ENCODE data around the gene PRR9. TPM values are rescaled to one million over a fixed set of nuclear protein-coding genes. Genes with fewer than 3 reads are reported as not detected.
"Not testable (repeated sequence)": the region's sequence is repeated elsewhere in the genome, so short reads cannot be mapped to it uniquely, and the experiment has no call there.

PRR9 gene
- total and polyA plus RNA-seq, 10 donors, result not detected

GRCh38 chr1:153220606-153221303 lies 3.4 kb downstream of the PRR9 start:
- DNase-seq, result no peak
- Histone ChIP-seq H3K36me3 (no peaks in the 10 kb centered on the region), H3K4me3 (no peak overlapping the region), H3K4me1 (no peaks in the 10 kb centered on the region), H3K27me3 (replicated peaks in 1 of 7) (peaks cover 0 to 44% (median 4%) of the 10 kb centered on the region in 7 donors), H3K27ac (no peak overlapping the region), H3K9me3 (no peaks in the 10 kb centered on the region)
- 36 to 52% (median 42%) methylated on average over 6 of the region's 6 CpGs for WGBS, 5 donors
- intact Hi-C loops (cut with DNase I; ENCODE audit: low total_unique reads), result no loop called here
- TF ChIP-seq CTCF (IDR thresholded peaks at IDR 0.05 in 8 of 11, conservative IDR thresholded peaks at IDR 0.05 in 3 of 11) (no peak), POLR2AphosphoS5 (IDR thresholded peaks at IDR 0.05) (no peak), POLR2A (IDR thresholded peaks at IDR 0.05) (no peak)

- H3K27me3 ChIP-seq (replicated peaks in 1 of 7), result peaks cover 0 to 44% (median 6%) of the 10 kb centered on the region in 7 donors
- H3K4me1 ChIP-seq; intact Hi-C loops (cut with DNase I; ENCODE audit: low total_unique reads); H3K9me3 ChIP-seq; H3K4me3 ChIP-seq; DNase-seq; H3K36me3 ChIP-seq; H3K27ac ChIP-seq: not testable (repeated sequence)
- WGBS, 5 donors, result 47 to 59% (median 53%) methylated on average over 16 of the region's 16 CpGs
- TF ChIP-seq CTCF (IDR thresholded peaks at IDR 0.05 in 8 of 11, conservative IDR thresholded peaks at IDR 0.05 in 3 of 11), result peak in 10 of 11 experiments; percentile 42 to 80 (median 70)
Measured at GRCh38 chr1:153223040-153223891, 5.9 kb downstream of the PRR9 start.

- peaks cover 0 to 32% (median 4%) of the 10 kb centered on the region in 7 donors for H3K27me3 ChIP-seq (replicated peaks in 1 of 7)
- H3K36me3 ChIP-seq, result no peaks in the 10 kb centered on the region
- no peak overlapping the region for H3K27ac ChIP-seq
- 74 to 87% (median 75%) methylated on average over 2 of the region's 2 CpGs for WGBS, 5 donors
- H3K4me1 ChIP-seq, result peaks cover 0 to 22% (median 0%) of the 10 kb centered on the region in 6 donors
- intact Hi-C loops (cut with DNase I; ENCODE audit: low total_unique reads), result loop anchor here (5.0 kb wide), 1 partner anchor 351 kb away; the partner anchor contains the start of gene SMCP
- no peak for DNase-seq
- no peak overlapping the region for H3K4me3 ChIP-seq
- no peaks in the 10 kb centered on the region for H3K9me3 ChIP-seq
- TF ChIP-seq POLR2A (IDR thresholded peaks at IDR 0.05), result no peak
- no peak for TF ChIP-seq POLR2AphosphoS5 (IDR thresholded peaks at IDR 0.05)
- TF ChIP-seq CTCF (IDR thresholded peaks at IDR 0.05 in 8 of 11, conservative IDR thresholded peaks at IDR 0.05 in 3 of 11), result no peak
Measured at GRCh38 chr1:153227810-153228209, 10.4 kb downstream of the PRR9 start.

GRCh38 chr1:153228491-153228890 lies 11.1 kb downstream of the PRR9 start:
- no peak for TF ChIP-seq POLR2A (IDR thresholded peaks at IDR 0.05)
- TF ChIP-seq POLR2AphosphoS5 (IDR thresholded peaks at IDR 0.05), result no peak
- TF ChIP-seq CTCF (IDR thresholded peaks at IDR 0.05 in 8 of 11, conservative IDR thresholded peaks at IDR 0.05 in 3 of 11), result no peak
- intact Hi-C loops (cut with DNase I; ENCODE audit: low total_unique reads), result loop anchor here (5.0 kb wide), 1 partner anchor 351 kb away; the partner anchor contains the start of gene SMCP
- Histone ChIP-seq H3K27ac (no peak overlapping the region), H3K9me3 (no peaks in the 10 kb centered on the region), H3K4me1 (peaks cover 0 to 28% (median 0%) of the 10 kb centered on the region in 6 donors), H3K36me3 (no peaks in the 10 kb centered on the region), H3K27me3 (replicated peaks in 1 of 7) (peaks cover 0 to 29% (median 4%) of the 10 kb centered on the region in 7 donors), H3K4me3 (no peak overlapping the region)
- WGBS, 5 donors, result 85 to 100% (median 89%) methylated on average over 1 of the region's 1 CpG
- no peak for DNase-seq
